Fibroblast of lung (primary cell): Measurements from ENCODE around the gene CYLD.

Source experiments
- CTCF ChIP-seq, 2 donors: IDR thresholded peaks in 1 of 2; conservative IDR thresholded peaks in 1 of 2; 1 replicate in 1 of 2; 2 replicates in 1 of 2; pipeline ENCODE4 v1.5.1; 2011 to 2012; ENCODE audit warnings: low read length in 2 of 2, control low read depth in 1 of 2, inconsistent platforms in 1 of 2, low read depth in 1 of 2, mild to moderate bottlenecking in 1 of 2
- EZH2 ChIP-seq: IDR thresholded peaks from 2 replicates; pipeline ENCODE4 v1.5.1; 2012; ENCODE audit warnings: low read length, control low read depth, mild to moderate bottlenecking; ENCODE audit errors: missing control alignments

- TF ChIP-seq CTCF (conservative IDR thresholded peaks at IDR 0.05 in 1 of 2, IDR thresholded peaks at IDR 0.05 in 1 of 2; ENCODE audit: low read depth in 1 of 2, low read length in 2 of 2) (no peak), EZH2 (no peak)
These were observed 58.2 kb downstream of the CYLD start for GRCh38 chr16:50800074-50800473.
